KG1 (cell line): ENCODE results near the gene NBPF1.
"Not testable (repeated sequence)": the region's sequence is repeated elsewhere in the genome, so short reads cannot be mapped to it uniquely, and the experiment has no call there.

Source experiments
- DNase-seq: peaks from one replicate; lab custom pipeline; 2025; lab: John Stamatoyannopoulos, UW

Gene NBPF1

DNA sequence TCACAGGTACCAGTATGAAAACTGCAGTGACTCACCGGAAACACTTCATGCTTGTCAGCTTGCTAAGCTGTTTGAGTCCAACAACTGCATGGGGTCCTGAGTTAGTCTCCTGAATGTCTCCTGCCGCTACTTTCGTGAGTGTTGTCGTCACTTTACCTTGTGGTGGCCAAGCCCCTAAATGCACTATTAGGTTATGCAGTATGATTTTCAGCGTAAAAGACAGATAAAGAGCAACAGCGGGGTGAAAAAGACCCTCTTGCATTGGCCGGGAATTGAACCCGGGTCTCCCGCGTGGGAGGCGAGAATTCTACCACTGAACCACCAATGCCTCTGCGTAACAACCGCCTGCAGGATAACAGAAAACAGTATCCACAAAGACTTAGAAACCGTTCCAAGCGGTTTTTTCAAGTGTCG lies 67.7 kb downstream of the NBPF1 start:
- DNase-seq: not testable (repeated sequence)

DNA sequence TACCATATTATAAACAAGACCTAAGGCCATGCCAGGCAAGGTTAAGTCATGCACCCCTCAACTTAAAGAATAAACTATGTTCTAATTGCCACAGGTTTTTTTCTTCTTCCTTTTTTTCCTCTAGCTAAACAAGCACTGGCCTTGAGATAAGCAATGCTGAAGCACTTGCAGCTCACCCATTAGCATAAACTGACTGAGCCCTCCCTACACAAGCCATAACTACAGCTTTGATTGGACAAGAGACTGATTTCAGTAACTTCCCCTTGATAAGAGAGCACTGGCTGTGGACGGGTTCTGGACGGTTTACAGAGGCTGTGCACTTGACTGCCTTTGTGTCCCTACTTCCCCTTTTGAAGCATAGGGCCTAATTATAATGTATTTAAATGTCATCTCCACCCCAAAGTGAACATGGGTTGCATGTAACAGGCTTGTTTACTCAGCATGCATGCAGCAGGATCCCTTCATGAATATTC lies 72.9 kb downstream of the NBPF1 start:
- not testable (repeated sequence) for DNase-seq

GRCh38 chr1:16537528-16537927 lies 75.8 kb downstream of the NBPF1 start:
- not testable (repeated sequence) for DNase-seq

- not testable (repeated sequence) for DNase-seq
Measured at GRCh38 chr1:16536796-16537195, 76.6 kb downstream of the NBPF1 start.

DNA sequence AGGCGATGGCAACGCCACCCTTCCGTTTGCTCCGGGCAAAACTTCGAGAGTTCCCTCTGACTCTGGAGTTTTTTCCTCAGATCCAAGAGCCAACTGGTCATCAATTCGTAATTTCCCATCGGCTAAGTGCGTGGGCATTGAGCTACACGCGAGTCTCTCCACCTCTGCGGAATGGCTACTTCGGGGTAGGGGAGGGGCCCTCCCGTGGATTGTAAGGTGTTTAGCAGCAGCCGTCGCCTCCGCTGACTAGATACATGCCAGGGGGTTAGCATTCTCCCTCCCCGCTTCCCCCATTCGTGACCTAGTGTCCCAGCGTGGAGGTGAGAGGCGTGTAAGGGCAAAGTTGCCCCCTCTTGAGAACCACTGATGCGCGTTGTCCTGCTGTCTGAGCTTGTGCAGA lies 77.5 kb downstream of the NBPF1 start:
- DNase-seq: not testable (repeated sequence)

GRCh38 chr1:16535487-16535886 lies 77.9 kb downstream of the NBPF1 start:
- not testable (repeated sequence) for DNase-seq

GRCh38 chr1:16534829-16535456 lies 78.4 kb downstream of the NBPF1 start:
- DNase-seq: not testable (repeated sequence)

DNA sequence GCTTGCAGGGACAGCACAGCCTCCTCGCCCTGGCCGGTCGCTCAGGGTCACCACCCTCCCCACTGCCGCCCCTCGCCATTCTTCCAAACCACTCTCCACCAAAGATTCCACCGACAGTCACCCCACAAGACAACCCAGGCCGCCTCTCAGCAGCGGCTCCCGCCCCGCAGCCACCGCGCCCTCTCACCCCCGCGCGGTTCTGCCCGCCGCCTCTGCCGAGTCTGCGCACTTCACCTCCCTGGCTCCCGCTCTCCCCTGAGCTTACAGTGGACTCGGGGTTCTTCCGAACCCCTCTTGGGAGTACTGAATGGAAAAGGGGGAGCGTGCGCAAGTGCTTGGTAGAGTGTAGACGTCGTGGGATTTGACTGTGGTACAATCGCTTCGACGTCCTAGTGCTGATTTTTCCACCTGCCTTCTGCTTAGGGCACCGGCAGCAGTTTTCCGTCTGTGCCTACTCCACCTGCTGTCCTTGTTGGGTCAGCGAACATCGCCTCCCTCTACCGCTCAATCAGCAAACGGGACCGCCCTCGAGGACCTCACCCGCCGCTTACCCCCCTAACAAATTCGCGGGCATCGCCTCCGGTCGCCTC lies 79.0 kb downstream of the NBPF1 start:
- not testable (repeated sequence) for DNase-seq

GRCh38 chr1:16532235-16532991 lies 81.0 kb downstream of the NBPF1 start:
- DNase-seq: not testable (repeated sequence)

- not testable (repeated sequence) for DNase-seq
Measured at GRCh38 chr1:16528338-16528737, 85.0 kb downstream of the NBPF1 start.

DNA sequence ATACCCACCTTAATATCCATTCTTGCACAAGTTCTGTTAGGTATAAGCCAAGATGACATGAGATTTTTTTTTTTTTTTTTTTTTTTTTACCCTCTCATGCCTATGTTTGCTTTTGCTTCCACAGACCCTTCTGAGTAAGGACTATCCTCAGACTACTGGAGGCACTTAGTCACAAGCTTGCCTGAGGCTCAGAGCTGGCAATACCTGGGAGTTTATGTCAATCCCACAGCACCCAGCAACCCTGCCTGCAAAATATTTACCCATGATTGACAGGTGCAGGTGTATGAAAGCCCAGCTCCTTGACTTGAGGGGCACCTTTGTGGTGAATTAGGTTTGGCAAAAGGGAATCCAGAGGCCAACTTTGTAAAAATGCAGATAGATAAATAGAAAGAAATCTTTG lies 87.6 kb downstream of the NBPF1 start:
- not testable (repeated sequence) for DNase-seq

DNA sequence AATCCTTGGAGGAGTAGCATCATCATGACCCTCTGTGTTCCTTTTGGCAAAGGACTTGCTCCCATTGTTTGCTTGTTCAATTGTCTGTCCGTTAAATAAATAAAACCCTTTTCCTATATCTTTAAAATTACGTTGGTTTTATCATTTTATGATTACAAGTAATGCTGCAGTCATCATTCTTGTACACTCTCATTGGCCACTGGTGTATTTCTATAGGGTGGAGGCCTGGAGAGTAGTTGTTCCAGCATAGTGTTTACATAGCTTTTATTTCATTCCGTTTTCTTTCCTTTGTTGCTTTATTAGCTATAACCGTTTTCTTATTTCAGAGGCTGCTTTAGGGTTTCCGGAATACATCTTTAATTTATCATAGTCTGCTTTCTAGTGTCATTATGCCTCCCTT lies 91.7 kb downstream of the NBPF1 start:
- not testable (repeated sequence) for DNase-seq

DNA sequence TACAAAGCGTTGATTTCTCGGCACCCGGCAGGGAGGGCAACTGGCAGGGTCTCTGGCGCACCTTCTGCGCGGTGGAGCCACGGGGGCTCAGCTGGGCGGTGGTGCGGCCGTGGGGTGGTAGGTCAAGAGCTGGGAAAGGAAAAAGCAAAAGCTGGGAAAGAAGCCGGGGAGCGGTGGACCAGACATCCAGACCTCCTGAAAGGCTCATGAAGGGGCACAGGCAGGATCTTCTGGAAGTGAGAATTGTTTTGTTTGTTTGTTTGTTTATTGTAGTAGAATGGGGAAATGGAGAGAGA lies 92.1 kb downstream of the NBPF1 start:
- no peak for DNase-seq

DNA sequence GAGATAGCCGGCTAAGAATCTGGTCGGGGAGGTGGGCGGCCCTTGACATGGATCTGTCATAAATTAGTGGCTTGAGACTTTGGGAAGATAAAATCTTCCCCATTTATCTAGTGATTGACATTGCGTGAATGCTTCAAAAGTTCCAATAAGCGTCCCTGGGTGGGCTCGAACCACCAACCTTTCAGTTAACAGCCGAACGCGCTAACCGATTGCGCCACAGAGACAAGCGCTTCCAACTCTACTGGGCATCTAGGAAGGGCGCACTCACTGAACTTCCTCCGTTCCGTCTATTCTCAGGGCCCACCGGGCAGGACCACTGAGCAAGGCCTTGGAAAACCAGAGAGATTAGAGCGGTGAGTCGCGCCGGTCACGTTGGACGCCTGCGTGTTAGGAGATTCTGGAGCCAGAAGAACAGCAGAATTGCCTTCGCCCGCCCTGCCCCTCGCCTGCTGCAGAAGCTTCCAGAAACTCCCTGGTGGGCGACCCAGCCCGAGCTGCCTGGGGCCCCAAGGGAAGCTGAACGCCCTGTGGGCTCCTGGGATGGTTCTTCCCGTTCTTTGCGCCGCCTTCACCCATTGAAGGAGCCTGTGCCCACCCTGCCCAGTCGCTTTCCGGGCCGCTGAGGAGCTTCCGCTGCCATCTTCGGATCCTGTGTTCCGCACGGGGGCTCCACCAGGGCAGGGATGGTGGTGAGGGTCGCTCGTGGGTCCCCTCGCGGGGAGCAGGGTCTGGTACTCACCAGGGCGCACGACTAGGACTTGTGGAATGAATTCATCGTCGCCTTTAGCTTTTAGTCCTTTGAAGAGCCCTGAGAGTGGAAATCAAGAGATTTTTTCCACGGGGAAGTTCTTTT lies 92.7 kb downstream of the NBPF1 start:
- DNase-seq: not testable (repeated sequence)

DNA sequence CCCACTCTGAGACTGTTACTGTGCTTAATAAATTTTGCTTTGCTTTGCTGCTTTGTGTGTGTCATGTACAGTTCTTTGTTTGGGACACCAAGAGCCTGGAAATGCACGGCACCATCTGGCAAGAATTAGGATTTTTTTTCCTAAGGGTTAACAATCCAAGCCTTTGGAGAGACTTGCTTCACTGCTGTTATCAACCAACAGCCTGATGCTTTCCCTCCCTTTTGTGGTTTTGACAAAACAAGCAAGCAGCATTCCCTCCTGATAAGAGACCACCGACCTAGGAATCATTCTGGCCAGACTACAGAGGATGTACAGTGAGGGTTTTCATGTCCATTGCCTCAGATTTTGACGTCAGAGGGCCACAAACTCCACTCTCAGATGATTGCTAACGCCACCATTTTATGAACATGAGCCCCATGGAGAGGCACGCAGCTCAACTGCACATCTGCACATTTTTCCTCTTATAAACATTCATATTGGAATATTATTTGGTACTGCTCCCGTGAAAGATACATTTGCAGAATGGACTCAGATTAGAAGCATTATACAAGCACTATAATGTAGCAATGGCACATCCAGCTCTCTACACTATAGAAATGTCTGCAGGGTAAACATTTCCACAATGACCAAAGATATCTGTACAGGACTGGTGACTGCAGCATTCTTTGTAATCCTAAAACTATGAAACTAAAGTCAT lies 94.0 kb downstream of the NBPF1 start:
- DNase-seq: not testable (repeated sequence)

GRCh38 chr1:16518913-16519254 lies 94.5 kb downstream of the NBPF1 start:
- not testable (repeated sequence) for DNase-seq

- not testable (repeated sequence) for DNase-seq
Measured at GRCh38 chr1:16516694-16517410, 96.5 kb downstream of the NBPF1 start.

- not testable (repeated sequence) for DNase-seq
Measured at GRCh38 chr1:16514107-16515055, 99.0 kb downstream of the NBPF1 start, which contains the start of gene RNU1-1. Gene RNU1-1, minus strand, starts transcription at chr1:16514285.

DNA sequence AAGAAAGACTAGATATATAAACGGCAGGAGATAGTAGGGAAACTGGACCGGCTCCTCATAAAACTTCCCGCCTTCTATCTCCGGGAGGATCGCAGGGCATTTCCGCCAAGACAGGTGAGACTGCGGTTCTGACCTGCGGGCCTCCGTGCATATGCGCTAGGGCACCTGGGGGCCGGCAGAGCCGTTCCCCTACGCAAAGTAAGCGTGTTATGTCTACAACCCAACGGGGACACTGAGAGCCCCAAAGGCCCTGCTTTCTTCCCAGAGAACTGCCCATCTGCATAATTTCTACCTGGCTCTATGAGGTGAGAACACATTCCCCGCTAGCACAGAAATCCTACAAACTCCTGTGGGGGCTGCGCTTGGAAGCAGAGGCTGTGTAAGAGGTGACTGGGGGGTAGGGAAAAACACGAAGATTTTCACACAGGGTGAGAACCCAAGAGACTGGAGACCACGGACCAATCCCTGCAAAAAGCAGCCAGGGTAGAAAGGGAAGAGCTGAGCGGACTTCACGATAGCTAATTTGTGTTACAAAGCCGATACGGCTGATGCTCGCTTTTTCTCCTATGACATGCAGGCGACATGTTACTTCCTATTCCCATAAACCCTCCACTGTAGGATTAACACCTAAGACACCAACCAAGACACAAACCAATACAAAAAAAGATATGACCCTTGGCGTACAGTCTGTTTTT lies 99.8 kb downstream of the NBPF1 start:
- DNase-seq: peak; percentile 76
